Cardiac fibroblast (primary cell): Measurements from ENCODE around the gene ABCF1.

ENCODE experiments used
- DNase-seq, 2 donors: peaks; one replicate each; pipeline versions ENCODE4 v3.0.0 to v3.0.0-alpha.2; 2010; ENCODE audit warnings: low read depth in 2 of 2
- H3K4me3 ChIP-seq, 2 donors: replicated peaks in 1 of 2; 1 replicate in 1 of 2; 2 replicates in 1 of 2; pipeline ENCODE4 v1.5.1; 2011; ENCODE audit warnings: low read depth in 2 of 2, low read length in 2 of 2, mild to moderate bottlenecking in 2 of 2, moderate library complexity in 1 of 2
- CTCF ChIP-seq: IDR thresholded peaks from one replicate; pipeline ENCODE4 v1.5.1; 2011; ENCODE audit warnings: low read depth, mild to moderate bottlenecking, low read length, inconsistent platforms

The ABCF1 gene

GRCh38 chr6:30611150-30611855 lies 40.1 kb downstream of the ABCF1 start:
- TF ChIP-seq CTCF, result no peak
- H3K4me3 ChIP-seq, result no peak overlapping the region
- no peak for DNase-seq

- TF ChIP-seq CTCF, result no peak
- no peak overlapping the region for H3K4me3 ChIP-seq
- no peak for DNase-seq
Measured at GRCh38 chr6:30611856-30612194, 40.6 kb downstream of the ABCF1 start.

- DNase-seq, result peak; percentile 55 to 59
- TF ChIP-seq CTCF, result peak; percentile 36
- no peak overlapping the region for H3K4me3 ChIP-seq
Measured at GRCh38 chr6:30612213-30612612, 41.0 kb downstream of the ABCF1 start.

GRCh38 chr6:30612687-30613248 lies 41.5 kb downstream of the ABCF1 start:
- H3K4me3 ChIP-seq, result no peak overlapping the region
- peak; percentile 51 to 62 for DNase-seq
- no peak for TF ChIP-seq CTCF

- TF ChIP-seq CTCF, result no peak
- peak in 1 of 2 donors; percentile 49 for DNase-seq
- no peak overlapping the region for H3K4me3 ChIP-seq
Measured at GRCh38 chr6:30613251-30614043, 42.2 kb downstream of the ABCF1 start.

GRCh38 chr6:30614044-30614842 lies 43.0 kb downstream of the ABCF1 start:
- peak overlapping the region; percentile 28 to 66 for H3K4me3 ChIP-seq
- TF ChIP-seq CTCF, result no peak
- DNase-seq, result no peak
